Liver (tissue), 9 donors: ENCODE results near the gene COL17A1. TPM values are rescaled to one million over a fixed set of nuclear protein-coding genes. Genes with fewer than 3 reads are reported as not detected.

ENCODE experiments used
- DNase-seq: peaks from one replicate; pipeline ENCODE4 v3.0.0-alpha.2; 2017; ENCODE audit warnings: low spot score
- H3K27ac ChIP-seq, 2 donors: one replicate each; pipeline ENCODE4 v1.7.0; 2013; ENCODE audit warnings: inconsistent platforms in 2 of 2, low read length in 2 of 2, control low read depth in 1 of 2, low read depth in 1 of 2, mild to moderate bottlenecking in 1 of 2
- H3K27me3 ChIP-seq, 4 donors: one replicate each; pipeline versions ENCODE4 v1.6.1 to v1.7.0; 2013; ENCODE audit warnings: low read length in 3 of 4, inconsistent platforms in 1 of 4, mild to moderate bottlenecking in 1 of 4, moderate library complexity in 1 of 4; ENCODE audit not compliant: control insufficient read depth in 4 of 4, insufficient read depth in 4 of 4
- H3K36me3 ChIP-seq, 4 donors: one replicate each; pipeline versions ENCODE4 v1.6.1 to v1.7.0; 2013; ENCODE audit warnings: low read length in 3 of 4, mild to moderate bottlenecking in 3 of 4, low read depth in 1 of 4, moderate library complexity in 1 of 4; ENCODE audit not compliant: control insufficient read depth in 4 of 4, insufficient read depth in 3 of 4
- H3K4me1 ChIP-seq, 4 donors: one replicate each; pipeline versions ENCODE4 v1.6.1 to v1.7.0; 2013; ENCODE audit warnings: low read length in 3 of 4, mild to moderate bottlenecking in 3 of 4, moderate library complexity in 1 of 4; ENCODE audit not compliant: control insufficient read depth in 4 of 4, insufficient read depth in 4 of 4
- H3K4me3 ChIP-seq, 3 donors: one replicate each; pipeline versions ENCODE4 v1.6.1 to v1.7.0; 2013; ENCODE audit warnings: low read length in 3 of 3, control low read depth in 1 of 3, low read depth in 1 of 3, mild to moderate bottlenecking in 1 of 3
- H3K9ac ChIP-seq, 2 donors: one replicate each; pipeline ENCODE4 v1.7.0; 2013; ENCODE audit warnings: low read length in 2 of 2, mild to moderate bottlenecking in 2 of 2, moderate library complexity in 2 of 2, control low read depth in 1 of 2, low read depth in 1 of 2
- H3K9me3 ChIP-seq, 4 donors: one replicate each; pipeline versions ENCODE4 v1.6.1 to v1.7.0; 2013; ENCODE audit warnings: low read length in 3 of 4; ENCODE audit not compliant: control insufficient read depth in 4 of 4
- CTCF ChIP-seq: fragments of 150-350 bp; IDR thresholded peaks from 2 replicates; pipeline ENCODE4 v1.5.1; 2017; ENCODE audit warnings: improper control_type of control experiment, low read depth, low read length; ENCODE audit not compliant: missing input control
- EGR1 ChIP-seq, 2 donors: IDR thresholded peaks; 2 replicates each; pipeline ENCODE4 v1.6.1; 2016 to 2018; ENCODE audit warnings: antibody characterized with exemption in 2 of 2, low read depth in 2 of 2
- FOXA1 ChIP-seq: IDR thresholded peaks from 2 replicates; pipeline ENCODE4 v1.6.1; 2016; ENCODE audit warnings: antibody characterized with exemption
- FOXA2 ChIP-seq: IDR thresholded peaks from 2 replicates; pipeline ENCODE4 v1.6.1; 2016; ENCODE audit warnings: antibody characterized with exemption
- GABPA ChIP-seq, 2 donors: IDR thresholded peaks in 1 of 2; conservative IDR thresholded peaks in 1 of 2; 2 replicates each; pipeline ENCODE4 v1.6.1; 2016; ENCODE audit warnings: antibody characterized with exemption in 2 of 2, mild to moderate bottlenecking in 1 of 2, moderate library complexity in 1 of 2
- HNF4A ChIP-seq, 2 donors: conservative IDR thresholded peaks; 2 replicates each; pipeline ENCODE4 v1.6.1; 2016; ENCODE audit warnings: antibody characterized with exemption in 2 of 2, mild to moderate bottlenecking in 2 of 2
- HNF4G ChIP-seq: IDR thresholded peaks from 2 replicates; pipeline ENCODE4 v1.6.1; 2016; ENCODE audit warnings: antibody characterized with exemption
- JUND ChIP-seq, 2 donors: IDR thresholded peaks; 2 replicates each; pipeline ENCODE4 v1.6.1; 2016; ENCODE audit warnings: antibody characterized with exemption in 2 of 2
- MAX ChIP-seq: IDR thresholded peaks from 2 replicates; pipeline ENCODE4 v1.6.1; 2016; ENCODE audit warnings: antibody characterized with exemption
- NR2F2 ChIP-seq: IDR thresholded peaks from 2 replicates; pipeline ENCODE4 v1.6.1; 2016; ENCODE audit warnings: antibody characterized with exemption
- RAD21 ChIP-seq, 2 donors: IDR thresholded peaks; 2 replicates each; pipeline ENCODE4 v1.6.1; 2016; ENCODE audit warnings: antibody characterized with exemption in 2 of 2, mild to moderate bottlenecking in 2 of 2
- REST ChIP-seq: IDR thresholded peaks from 2 replicates; pipeline ENCODE4 v1.6.1; 2016; ENCODE audit warnings: antibody characterized with exemption, mild to moderate bottlenecking
- RXRA ChIP-seq, 2 donors: IDR thresholded peaks; 2 replicates each; pipeline ENCODE4 v1.6.1; 2017 to 2018; ENCODE audit warnings: antibody characterized with exemption in 2 of 2, mild to moderate bottlenecking in 1 of 2
- SP1 ChIP-seq: IDR thresholded peaks from 2 replicates; pipeline ENCODE4 v1.6.1; 2018; ENCODE audit warnings: antibody characterized with exemption, mild to moderate bottlenecking
- TAF1 ChIP-seq: conservative IDR thresholded peaks from 2 replicates; pipeline ENCODE4 v1.6.1; 2016; ENCODE audit warnings: antibody characterized with exemption, mild to moderate bottlenecking
- YY1 ChIP-seq: IDR thresholded peaks from 2 replicates; pipeline ENCODE4 v1.6.1; 2016; ENCODE audit warnings: antibody characterized with exemption, mild to moderate bottlenecking
- ZBTB33 ChIP-seq: IDR thresholded peaks from 2 replicates; pipeline ENCODE4 v1.6.1; 2016; ENCODE audit warnings: antibody characterized with exemption
- WGBS: extraction: QIAGEN DNeasy Blood & Tissue Kit; methylation state at CpG from one replicate; pipeline ENCODE4 v1.1.7; 2013; 5-methylcytosine and 5-hydroxymethylcytosine counted together
- polyA plus RNA-seq, 2 donors: library from polyadenylated mRNA; stranded (reverse) in 1 of 2; unstranded in 1 of 2; fragments of 200-250 nt in 1 of 2; fragments of >200 nt in 1 of 2; fragmentation: Nextera tagmentation in 1 of 2; extraction: Ambion mirVana in 1 of 2; gene quantifications; one replicate each; pipeline versions ENCODE4 v1.2.1 to v1.2.3, GENCODE V29; 2013 to 2015
- total RNA-seq, 2 donors: library from RNA; depleted of rRNA; stranded (reverse); fragments of >200 nt; gene quantifications; one replicate each; pipeline ENCODE4 v1.2.3, GENCODE V29; 2014
- donor health status: healthy.
- donor health status: healthy.
- donor health status: healthy.
- donor health status: healthy.
- donor health status: healthy.

The COL17A1 gene
- total and polyA plus RNA-seq, 4 donors, result 0.05 to 1.7 TPM; not detected in 2

GRCh38 chr10:104109908-104110662 lies 24.4 kb upstream of the COL17A1 start:
- Histone ChIP-seq H3K27me3 (no peaks in the 10 kb centered on the region), H3K9ac (no peak overlapping the region), H3K4me3 (no peak overlapping the region), H3K27ac (no peak overlapping the region), H3K36me3 (no peaks in the 10 kb centered on the region), H3K4me1 (peaks cover 0 to 2% (median 0%) of the 10 kb centered on the region in 4 donors), H3K9me3 (no peaks in the 10 kb centered on the region)
- 75% methylated on average over 3 of the region's 3 CpGs for WGBS
- TF ChIP-seq HNF4G (no peak), NR2F2 (no peak), GABPA (IDR thresholded peaks at IDR 0.05 in 1 of 2, conservative IDR thresholded peaks at IDR 0.05 in 1 of 2) (no peak), CTCF (no peak), FOXA1 (no peak), ZBTB33 (no peak), HNF4A (conservative IDR thresholded peaks at IDR 0.05) (no peak), RXRA (IDR thresholded peaks at IDR 0.05) (no peak), REST (no peak), MAX (no peak), TAF1 (no peak), EGR1 (IDR thresholded peaks at IDR 0.05; ENCODE audit: low read depth in 2 of 2) (no peak)
- no peak for DNase-seq

- H3K27ac ChIP-seq, result no peak overlapping the region
- peaks cover 0 to 17% (median 8%) of the 10 kb centered on the region in 4 donors for H3K4me1 ChIP-seq
- DNase-seq, result no peak
- H3K36me3 ChIP-seq, result no peaks in the 10 kb centered on the region
- H3K9ac ChIP-seq, result no peak overlapping the region
- 96% methylated on average over 2 of the region's 2 CpGs for WGBS
- no peak overlapping the region for H3K4me3 ChIP-seq
- H3K9me3 ChIP-seq, result no peaks in the 10 kb centered on the region
- H3K27me3 ChIP-seq, result no peaks in the 10 kb centered on the region
- TF ChIP-seq RXRA (IDR thresholded peaks at IDR 0.05) (no peak), SP1 (no peak), FOXA1 (no peak), ZBTB33 (no peak), GABPA (IDR thresholded peaks at IDR 0.05 in 1 of 2, conservative IDR thresholded peaks at IDR 0.05 in 1 of 2) (no peak), FOXA2 (no peak), JUND (IDR thresholded peaks at IDR 0.05) (no peak), HNF4G (no peak), EGR1 (IDR thresholded peaks at IDR 0.05; ENCODE audit: low read depth in 2 of 2) (no peak), CTCF (no peak), YY1 (no peak), MAX (no peak), RAD21 (IDR thresholded peaks at IDR 0.05) (no peak)
Observed at GRCh38 chr10:104104926-104105325, 19.2 kb upstream of the COL17A1 start.
